GM21717 (cell line): ENCODE results near the gene ZNF69.
A peak's percentile ranks its signal among the peaks of the same experiment; 100 is the strongest.
"Not testable (repeated sequence)": the region's sequence is repeated elsewhere in the genome, so short reads cannot be mapped to it uniquely, and the experiment has no call there.

Experiments used
- ATAC-seq: cut with Tn5 transposase; IDR thresholded peaks from one replicate; pipeline ENCODE4 v1.9.1; 2021; ENCODE audit warnings: mild to moderate bottlenecking, moderate library complexity; ENCODE audit not compliant: unreplicated experiment

ZNF69 gene

GRCh38 chr19:11890634-11891033, 3.1 kb downstream of the ZNF69 start:
- no peak for ATAC-seq

GRCh38 chr19:11894851-11895250, 7.3 kb downstream of the ZNF69 start:
- no peak for ATAC-seq

GRCh38 chr19:11902228-11902627, 14.6 kb downstream of the ZNF69 start:
- no peak for ATAC-seq

GRCh38 chr19:11905928-11906327, 18.3 kb downstream of the ZNF69 start:
- no peak for ATAC-seq

- not testable (repeated sequence) for ATAC-seq
Measured at GRCh38 chr19:11911937-11912336, 24.4 kb downstream of the ZNF69 start.

GRCh38 chr19:11914417-11915051, 27.0 kb downstream of the ZNF69 start:
- ATAC-seq, result not testable (repeated sequence)

GRCh38 chr19:11921852-11922495, 34.4 kb downstream of the ZNF69 start:
- no peak for ATAC-seq

GRCh38 chr19:11924886-11925650, 37.5 kb downstream of the ZNF69 start, which contains the start of gene ZNF700:
Gene ZNF700, plus strand, starts transcription at chr19:11925107. Its CDS starts 104 bp downstream, at chr19:11925211.
- peak; percentile 85 for ATAC-seq

- ATAC-seq, result not testable (repeated sequence)
Measured at GRCh38 chr19:11925651-11926187, 38.1 kb downstream of the ZNF69 start.

- no peak for ATAC-seq
Measured at GRCh38 chr19:11927227-11927626, 39.6 kb downstream of the ZNF69 start.

- no peak for ATAC-seq
Measured at GRCh38 chr19:11931051-11931450, 43.5 kb downstream of the ZNF69 start.

GRCh38 chr19:11931513-11931912, 43.9 kb downstream of the ZNF69 start:
- ATAC-seq, result no peak

- ATAC-seq, result not testable (repeated sequence)
Measured at GRCh38 chr19:11935829-11936228, 48.2 kb downstream of the ZNF69 start.

GRCh38 chr19:11938383-11938782, 50.8 kb downstream of the ZNF69 start:
- ATAC-seq, result not testable (repeated sequence)

- not testable (repeated sequence) for ATAC-seq
Measured at GRCh38 chr19:11941361-11941887, 53.8 kb downstream of the ZNF69 start.

GRCh38 chr19:11942008-11942842, 54.6 kb downstream of the ZNF69 start:
- ATAC-seq, result no peak

- ATAC-seq, result no peak
Measured at GRCh38 chr19:11942843-11943108, 55.2 kb downstream of the ZNF69 start.

- no peak for ATAC-seq
Measured at GRCh38 chr19:11944656-11945055, 57.1 kb downstream of the ZNF69 start.

- no peak for ATAC-seq
Measured at GRCh38 chr19:11948646-11949045, 61.1 kb downstream of the ZNF69 start.

GRCh38 chr19:11949201-11949600, 61.6 kb downstream of the ZNF69 start:
- ATAC-seq, result no peak
